22Rv1 (cell line): ENCODE measurements around the gene AGBL1.

ENCODE experiments used
- H3K27ac ChIP-seq: fragments of 450-650 bp; 2 replicates; pipeline ENCODE4 v1.5.1; 2017
- ZFX ChIP-seq: fragments of 450-650 bp; IDR thresholded peaks from 2 replicates; pipeline ENCODE4 v1.6.1; 2017; ENCODE audit warnings: antibody characterized with exemption, borderline replicate concordance
- TF ChIP-seq, protein P1 (sequence below): fragments of 450-650 bp; IDR thresholded peaks from 2 replicates; pipeline ENCODE4 v1.5.1; 2017; ENCODE audit warnings: mild to moderate bottlenecking

AGBL1 gene

DNA sequence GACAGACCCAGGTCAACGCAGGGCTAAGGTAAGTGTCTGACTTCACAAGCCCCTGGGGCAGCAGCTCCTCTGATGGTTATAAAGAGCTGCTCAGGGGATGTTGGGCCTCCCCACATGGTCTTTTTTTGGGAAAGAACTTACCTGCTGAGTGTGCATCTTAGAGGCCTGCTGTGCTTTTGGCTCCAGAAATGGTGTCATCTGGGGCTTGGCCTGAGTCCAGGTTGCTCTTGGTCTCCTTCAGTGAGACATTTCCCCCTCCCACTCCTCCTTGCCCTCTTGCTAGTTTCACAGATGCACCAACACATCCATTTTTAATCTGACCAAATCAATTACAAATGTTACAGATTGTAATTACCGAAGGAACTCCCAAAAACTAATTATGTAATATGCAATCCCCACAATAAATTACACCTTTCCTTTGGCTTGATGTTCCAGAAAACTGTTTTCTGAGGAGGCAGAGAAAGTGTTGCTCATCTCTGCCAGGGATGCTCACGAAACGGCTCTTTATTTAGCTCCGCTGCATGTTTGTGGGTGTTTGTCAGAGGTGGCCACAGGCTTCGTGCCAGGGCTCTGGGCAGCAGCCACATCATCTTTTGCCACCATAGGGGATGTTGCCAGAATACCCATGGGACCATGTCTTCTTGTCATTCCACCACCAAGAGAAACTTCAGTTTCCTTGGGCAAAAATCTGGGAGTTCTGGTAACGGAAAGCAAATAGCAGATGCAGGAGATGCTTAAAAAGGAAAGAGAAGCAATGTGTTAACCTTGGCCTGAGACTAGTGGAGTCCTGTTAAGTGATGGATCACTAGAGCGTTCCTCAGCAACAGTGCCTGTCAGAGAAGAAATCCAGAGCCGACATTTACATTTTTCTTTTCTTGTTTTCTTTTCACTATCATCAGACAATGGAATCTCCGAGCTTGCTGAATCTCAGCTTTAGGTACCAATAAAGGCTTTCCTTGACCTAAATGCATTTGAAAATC, 799.9 kb downstream of the AGBL1 start:
- H3K27ac ChIP-seq: no peak overlapping the region
- TF ChIP-seq, protein P1, sequence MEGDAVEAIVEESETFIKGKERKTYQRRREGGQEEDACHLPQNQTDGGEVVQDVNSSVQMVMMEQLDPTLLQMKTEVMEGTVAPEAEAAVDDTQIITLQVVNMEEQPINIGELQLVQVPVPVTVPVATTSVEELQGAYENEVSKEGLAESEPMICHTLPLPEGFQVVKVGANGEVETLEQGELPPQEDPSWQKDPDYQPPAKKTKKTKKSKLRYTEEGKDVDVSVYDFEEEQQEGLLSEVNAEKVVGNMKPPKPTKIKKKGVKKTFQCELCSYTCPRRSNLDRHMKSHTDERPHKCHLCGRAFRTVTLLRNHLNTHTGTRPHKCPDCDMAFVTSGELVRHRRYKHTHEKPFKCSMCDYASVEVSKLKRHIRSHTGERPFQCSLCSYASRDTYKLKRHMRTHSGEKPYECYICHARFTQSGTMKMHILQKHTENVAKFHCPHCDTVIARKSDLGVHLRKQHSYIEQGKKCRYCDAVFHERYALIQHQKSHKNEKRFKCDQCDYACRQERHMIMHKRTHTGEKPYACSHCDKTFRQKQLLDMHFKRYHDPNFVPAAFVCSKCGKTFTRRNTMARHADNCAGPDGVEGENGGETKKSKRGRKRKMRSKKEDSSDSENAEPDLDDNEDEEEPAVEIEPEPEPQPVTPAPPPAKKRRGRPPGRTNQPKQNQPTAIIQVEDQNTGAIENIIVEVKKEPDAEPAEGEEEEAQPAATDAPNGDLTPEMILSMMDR: no peak
- TF ChIP-seq ZFX: no peak

DNA sequence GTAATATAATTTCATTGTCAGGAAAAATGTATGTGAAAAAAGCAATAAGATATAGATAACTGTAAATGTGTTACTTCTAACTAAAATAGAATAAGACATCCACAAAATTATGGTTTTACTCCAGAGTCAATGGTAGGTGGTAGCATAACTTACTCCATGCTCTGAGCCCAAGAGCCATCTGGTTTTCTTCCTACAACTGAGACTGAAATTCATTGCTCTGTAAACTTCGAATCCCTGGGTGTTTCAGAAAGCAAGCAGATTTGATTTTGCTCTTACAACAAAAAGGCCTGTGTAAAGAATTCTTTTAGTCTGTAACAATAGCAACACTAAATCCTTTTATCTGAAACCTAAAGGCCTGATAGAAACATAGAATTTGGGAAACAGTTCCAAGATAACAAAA, 805.9 kb downstream of the AGBL1 start:
- TF ChIP-seq, protein P1: no peak
- no peak for TF ChIP-seq ZFX
- no peak overlapping the region for H3K27ac ChIP-seq

DNA sequence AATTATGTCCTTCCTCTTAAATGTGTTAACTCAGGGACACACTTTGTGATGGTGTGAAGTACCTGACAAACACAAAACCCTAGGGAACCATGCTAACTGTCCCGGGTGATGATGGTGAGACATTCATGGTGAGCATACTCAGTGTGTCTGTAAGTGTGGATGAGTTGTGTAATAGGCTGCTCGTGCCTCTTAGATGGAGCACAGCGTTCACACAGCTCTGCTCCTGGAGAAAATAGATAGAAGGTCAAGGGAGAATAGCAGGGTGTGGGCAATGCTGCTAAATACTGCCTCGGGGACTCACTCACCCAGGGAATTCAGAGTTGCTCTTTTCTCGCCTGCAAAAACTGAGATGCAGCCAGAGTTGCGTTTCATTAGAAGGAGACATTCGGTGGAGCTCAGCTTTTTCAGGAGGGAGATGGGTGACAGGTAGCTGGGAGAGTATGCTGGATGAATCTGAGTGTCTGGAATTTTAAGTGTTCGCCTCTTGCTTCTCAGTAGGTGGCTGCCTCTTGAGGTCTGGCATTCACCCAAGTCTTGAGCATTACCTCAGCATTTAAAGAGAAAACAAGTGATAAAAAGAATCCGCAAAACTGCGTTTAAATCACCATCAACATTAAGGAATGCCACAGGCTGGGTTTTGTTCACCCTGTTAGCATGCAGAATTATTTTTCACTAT, 813.2 kb downstream of the AGBL1 start:
- no peak overlapping the region for H3K27ac ChIP-seq
- TF ChIP-seq, protein P1: no peak
- TF ChIP-seq ZFX: no peak

DNA sequence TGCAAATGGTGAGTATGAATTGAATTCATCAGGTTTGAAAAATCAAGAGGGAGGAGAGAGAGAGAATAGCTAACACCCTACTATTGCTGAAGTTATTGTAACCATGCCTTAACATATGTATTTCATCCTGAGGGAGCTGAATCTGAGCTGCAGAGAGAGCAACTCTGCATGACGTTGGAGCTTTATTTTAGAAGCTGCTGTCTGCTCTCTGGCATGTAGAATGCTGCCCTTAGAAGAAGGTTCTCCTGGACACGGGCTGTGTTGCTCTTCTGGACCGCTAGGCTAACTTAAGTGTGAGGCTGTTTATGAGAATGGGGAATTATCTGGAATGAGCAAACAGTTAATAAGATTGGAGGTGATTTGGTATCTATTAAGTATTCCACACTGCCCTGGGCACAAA, 814.6 kb downstream of the AGBL1 start:
- no peak overlapping the region for H3K27ac ChIP-seq
- TF ChIP-seq ZFX: no peak
- TF ChIP-seq, protein P1: no peak

DNA sequence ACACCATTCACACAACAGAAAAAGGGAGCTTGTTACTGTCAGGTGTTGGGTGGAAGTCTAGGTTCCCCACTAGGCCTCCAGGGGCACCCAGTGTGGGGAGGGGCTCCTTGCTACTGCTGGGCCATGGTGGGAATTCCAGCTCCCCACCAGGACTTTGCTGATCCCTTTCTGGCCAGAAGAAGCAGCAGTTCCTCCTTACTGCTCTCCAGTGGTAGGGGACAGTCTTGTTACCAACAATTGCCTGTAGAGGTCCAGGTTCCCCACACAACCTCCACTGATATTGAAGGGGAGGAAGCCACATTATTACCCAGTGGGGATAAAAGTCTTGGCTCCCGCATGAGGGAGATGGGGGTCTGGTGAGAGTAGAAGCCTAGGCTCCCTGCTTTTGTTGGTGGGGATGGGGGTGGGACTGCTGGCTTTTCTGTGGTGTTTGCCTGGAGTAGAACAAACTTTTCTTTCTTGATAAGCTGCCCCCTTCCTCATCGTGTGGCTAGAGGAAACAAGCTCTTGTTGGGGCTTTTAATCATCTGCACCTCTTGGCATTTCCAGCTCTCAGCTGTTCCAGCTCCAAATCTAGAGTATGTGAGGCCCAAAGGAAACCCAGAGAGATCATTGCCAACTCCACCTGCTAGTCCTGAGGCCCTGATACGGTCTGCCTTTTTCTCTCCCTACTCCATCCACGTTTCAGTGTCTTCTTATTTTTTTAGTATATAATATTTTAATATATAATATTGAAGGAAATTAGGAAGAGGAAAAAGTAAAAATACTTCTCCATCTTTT, 824.2 kb downstream of the AGBL1 start:
- TF ChIP-seq ZFX: no peak
- TF ChIP-seq, protein P1: no peak
- no peak overlapping the region for H3K27ac ChIP-seq

DNA sequence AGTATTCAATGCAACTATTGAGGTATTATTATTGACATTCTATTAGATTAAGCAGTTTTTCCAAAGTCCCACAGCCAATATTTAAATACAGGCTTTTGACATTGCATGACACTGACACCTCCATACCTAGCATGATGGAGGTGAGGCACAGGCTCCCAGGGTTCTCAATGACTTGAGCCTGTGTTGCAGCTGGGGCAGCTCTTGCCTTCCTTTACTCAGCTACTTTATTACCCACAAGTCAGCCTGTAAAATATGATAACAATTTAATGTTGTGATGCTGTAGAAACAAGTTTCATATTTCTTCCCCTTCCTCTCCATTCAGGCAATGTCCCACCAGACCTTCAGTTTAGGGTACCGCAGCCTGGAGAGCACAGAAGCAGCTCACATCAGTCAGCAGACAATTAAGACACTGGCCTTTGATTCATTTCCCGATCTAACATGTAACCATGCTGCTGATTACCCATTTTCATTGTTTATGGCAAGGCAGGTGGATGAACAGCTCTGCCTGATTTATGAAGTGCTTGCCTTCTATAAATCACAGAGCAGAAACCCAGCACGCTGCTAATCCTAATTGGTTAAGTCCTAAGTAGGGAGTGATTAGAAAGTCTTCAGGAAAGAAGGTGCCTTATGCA, 826.1 kb downstream of the AGBL1 start:
- no peak overlapping the region for H3K27ac ChIP-seq
- TF ChIP-seq ZFX: no peak
- TF ChIP-seq, protein P1: no peak
